HG03520 (cell line): Measurements from ENCODE around the gene NUTM2E.
"Not testable (repeated sequence)": the region's sequence is repeated elsewhere in the genome, so short reads cannot be mapped to it uniquely, and the experiment has no call there.

ENCODE experiments used
- ATAC-seq: cut with Tn5 transposase; IDR thresholded peaks from one replicate; pipeline ENCODE4 v1.9.1; 2021; ENCODE audit warnings: mild to moderate bottlenecking, moderate library complexity; ENCODE audit not compliant: unreplicated experiment

The NUTM2E gene

GRCh38 chr10:79826496-79827215 lies at the start of gene NUTM2E:
Gene NUTM2E (plus strand): TSS chr10:79826739. CDS start chr10:79841741, 15,002 bp downstream.
- peak; percentile 89 for ATAC-seq

- ATAC-seq: not testable (repeated sequence)
These were observed 48.5 kb upstream of the NUTM2E start for GRCh38 chr10:79777997-79778396.

GRCh38 chr10:79779310-79779938 lies 47.1 kb upstream of the NUTM2E start:
- peak; percentile 88 for ATAC-seq

GRCh38 chr10:79779992-79780391 lies 46.5 kb upstream of the NUTM2E start:
- not testable (repeated sequence) for ATAC-seq

- ATAC-seq: not testable (repeated sequence)
These were observed 45.0 kb upstream of the NUTM2E start for GRCh38 chr10:79781584-79781983.

- not testable (repeated sequence) for ATAC-seq
These were observed 39.0 kb upstream of the NUTM2E start for GRCh38 chr10:79787455-79787952.

GRCh38 chr10:79789351-79789750 lies 37.2 kb upstream of the NUTM2E start:
- ATAC-seq: not testable (repeated sequence)

GRCh38 chr10:79791906-79792517 lies 34.5 kb upstream of the NUTM2E start:
- ATAC-seq: not testable (repeated sequence)

- ATAC-seq: not testable (repeated sequence)
These were observed 27.2 kb upstream of the NUTM2E start for GRCh38 chr10:79799337-79799736.

GRCh38 chr10:79805857-79806256 lies 20.7 kb upstream of the NUTM2E start:
- not testable (repeated sequence) for ATAC-seq

GRCh38 chr10:79811895-79812294 lies 14.6 kb upstream of the NUTM2E start:
- not testable (repeated sequence) for ATAC-seq

- not testable (repeated sequence) for ATAC-seq
These were observed 10.2 kb upstream of the NUTM2E start for GRCh38 chr10:79816290-79816689.

- not testable (repeated sequence) for ATAC-seq
These were observed 3.2 kb upstream of the NUTM2E start for GRCh38 chr10:79823387-79823786.

- ATAC-seq: peak; percentile 6
These were observed 940 bp upstream of the NUTM2E start for GRCh38 chr10:79825587-79826011.

GRCh38 chr10:79826131-79826495 lies 426 bp upstream of the NUTM2E start:
- peak; percentile 37 for ATAC-seq

- not testable (repeated sequence) for ATAC-seq
These were observed 7.3 kb downstream of the NUTM2E start for GRCh38 chr10:79833833-79834232.

GRCh38 chr10:79835891-79836290 lies 9.4 kb downstream of the NUTM2E start:
- not testable (repeated sequence) for ATAC-seq

GRCh38 chr10:79836891-79837290 lies 10.4 kb downstream of the NUTM2E start:
- ATAC-seq: not testable (repeated sequence)

GRCh38 chr10:79838441-79838840 lies 11.9 kb downstream of the NUTM2E start:
- not testable (repeated sequence) for ATAC-seq

- ATAC-seq: not testable (repeated sequence)
These were observed 26.8 kb downstream of the NUTM2E start for GRCh38 chr10:79853191-79853854.

GRCh38 chr10:79862269-79862668 lies 35.7 kb downstream of the NUTM2E start:
- ATAC-seq: not testable (repeated sequence)
